ENCODE results near the gene LAMP5.

LAMP5 gene

GRCh38 chr20:9499126-9499899 is 15.1 kb upstream of the LAMP5 start:
- in situ Hi-C loops (cut with MboI; ENCODE audit: low sequenced_read_pairs): no loop called here

GRCh38 chr20:9500121-9500520 is 14.3 kb upstream of the LAMP5 start:
- in situ Hi-C loops (cut with MboI; ENCODE audit: low sequenced_read_pairs): no loop called here

- in situ Hi-C loops (cut with MboI; ENCODE audit: low sequenced_read_pairs): no loop called here
These were observed 12.9 kb upstream of the LAMP5 start for GRCh38 chr20:9501473-9501872.

- in situ Hi-C loops (cut with MboI; ENCODE audit: low sequenced_read_pairs): no loop called here
These were observed 10.7 kb upstream of the LAMP5 start for GRCh38 chr20:9503526-9504245.

- in situ Hi-C loops (cut with MboI; ENCODE audit: low sequenced_read_pairs): no loop called here
These were observed 8.0 kb upstream of the LAMP5 start for GRCh38 chr20:9506280-9506821.

- in situ Hi-C loops (cut with MboI; ENCODE audit: low sequenced_read_pairs): no loop called here
These were observed 7.4 kb upstream of the LAMP5 start for GRCh38 chr20:9506964-9507369.

- in situ Hi-C loops (cut with MboI; ENCODE audit: low sequenced_read_pairs): no loop called here
These were observed 6.7 kb upstream of the LAMP5 start for GRCh38 chr20:9507544-9508239.

GRCh38 chr20:9508240-9508661 is 6.1 kb upstream of the LAMP5 start:
- in situ Hi-C loops (cut with MboI; ENCODE audit: low sequenced_read_pairs): no loop called here

GRCh38 chr20:9508696-9509178 is 5.7 kb upstream of the LAMP5 start:
- in situ Hi-C loops (cut with MboI; ENCODE audit: low sequenced_read_pairs): no loop called here

GRCh38 chr20:9509246-9509645 is 5.1 kb upstream of the LAMP5 start:
- in situ Hi-C loops (cut with MboI; ENCODE audit: low sequenced_read_pairs): no loop called here

GRCh38 chr20:9510911-9511310 is 3.5 kb upstream of the LAMP5 start:
- in situ Hi-C loops (cut with MboI; ENCODE audit: low sequenced_read_pairs): no loop called here

- in situ Hi-C loops (cut with MboI; ENCODE audit: low sequenced_read_pairs): no loop called here
These were observed 324 bp upstream of the LAMP5 start for GRCh38 chr20:9514072-9514460.

- in situ Hi-C loops (cut with MboI; ENCODE audit: low sequenced_read_pairs): no loop called here
These were observed 810 bp downstream of the LAMP5 start for GRCh38 chr20:9515214-9515585.

- in situ Hi-C loops (cut with MboI; ENCODE audit: low sequenced_read_pairs): no loop called here
These were observed 1.4 kb downstream of the LAMP5 start for GRCh38 chr20:9515741-9516233.

GRCh38 chr20:9516234-9516871 is 2.0 kb downstream of the LAMP5 start:
- in situ Hi-C loops (cut with MboI; ENCODE audit: low sequenced_read_pairs): no loop called here

GRCh38 chr20:9517297-9518162 is 3.1 kb downstream of the LAMP5 start:
- in situ Hi-C loops (cut with MboI; ENCODE audit: low sequenced_read_pairs): no loop called here

GRCh38 chr20:9518576-9519175 is 4.3 kb downstream of the LAMP5 start:
- in situ Hi-C loops (cut with MboI; ENCODE audit: low sequenced_read_pairs): no loop called here

GRCh38 chr20:9520086-9520485 is 5.7 kb downstream of the LAMP5 start:
- in situ Hi-C loops (cut with MboI; ENCODE audit: low sequenced_read_pairs): no loop called here

- in situ Hi-C loops (cut with MboI; ENCODE audit: low sequenced_read_pairs): no loop called here
These were observed 9.2 kb downstream of the LAMP5 start for GRCh38 chr20:9523636-9524035.

Measured in HL-60/S4 (cell line).